Measurements from ENCODE around the gene CCR3. TPM values are rescaled to one million over a fixed set of nuclear protein-coding genes. Genes with fewer than 3 reads are reported as not detected.

The CCR3 gene
- total RNA-seq (not detected), polyA plus RNA-seq (ENCODE audit: insufficient read depth, low read depth, low replicate concordance) (not detected)
- long read RNA-seq, donor 1, result 0 reads
- long read RNA-seq, donor 2, result 0 reads
- long read RNA-seq, donor 3, result 0 reads
- long read RNA-seq, donor 4, result 0 reads
- long read RNA-seq, donor 5, result 0 reads
- long read RNA-seq, donor 6, result 0 reads
- long read RNA-seq, donor 7, result 0 reads
- long read RNA-seq, donor 8, result 0 reads
- long read RNA-seq, donor 9, result 0 reads
- long read RNA-seq, donor 10, result 0 reads

- H3K36me3 ChIP-seq (ENCODE audit: control insufficient read depth in 2 of 3, insufficient read depth in 3 of 3, low read length in 3 of 3), result no peaks in the 10 kb centered on the region
- no peak within 1 kb of the TSS for H3K9ac ChIP-seq (ENCODE audit: low read length in 3 of 3)
- intact Hi-C loops (cut with DNase I), result no loop called here
- no peaks in the 10 kb centered on the region for H3K9me3 ChIP-seq (ENCODE audit: control insufficient read depth in 2 of 3, insufficient read depth in 1 of 3, low read length in 3 of 3)
- TF ChIP-seq CTCF (IDR thresholded peaks at IDR 0.05; ENCODE audit: borderline replicate concordance, extremely low read depth, insufficient read depth), result no peak
- H3K27ac ChIP-seq (ENCODE audit: low read depth in 2 of 2, low read length in 2 of 2), result no peak within 1 kb of the TSS
- DNase-seq (no peak), FAIRE-seq (no peak)
- no peaks in the 10 kb centered on the region for H3K27me3 ChIP-seq (ENCODE audit: control insufficient read depth, insufficient read depth, low read length)
- H3K4me1 ChIP-seq (ENCODE audit: control insufficient read depth in 2 of 3, insufficient read depth in 2 of 3, low read depth in 1 of 3, low read length in 3 of 3), result no peaks in the 10 kb centered on the region
- H3K4me3 ChIP-seq (ENCODE audit: low read length in 3 of 3), result no peak within 1 kb of the TSS
These were observed at the start of gene CCR3 for GRCh38 chr3:46242120-46242519. TSS of gene CCR3 (plus strand) at chr3:46242460. CDS start at chr3:46265159, 22,699 bp downstream.

GRCh38 chr3:46192939-46193338, 49.3 kb upstream of the CCR3 start:
- H3K4me3 ChIP-seq (ENCODE audit: low read length in 3 of 3), result no peak overlapping the region
- H3K27me3 ChIP-seq (ENCODE audit: control insufficient read depth, insufficient read depth, low read length), result no peaks in the 10 kb centered on the region
- intact Hi-C loops (cut with DNase I), result no loop called here
- TF ChIP-seq CTCF (IDR thresholded peaks at IDR 0.05; ENCODE audit: borderline replicate concordance, extremely low read depth, insufficient read depth), result no peak
- H3K4me1 ChIP-seq (ENCODE audit: control insufficient read depth in 2 of 3, insufficient read depth in 2 of 3, low read depth in 1 of 3, low read length in 3 of 3), result no peaks in the 10 kb centered on the region
- peaks cover 0 to 10% (median 6%) of the 10 kb centered on the region in 3 donors for H3K9me3 ChIP-seq (ENCODE audit: control insufficient read depth in 2 of 3, insufficient read depth in 1 of 3, low read length in 3 of 3)
- FAIRE-seq (no peak), DNase-seq (no peak)
- H3K36me3 ChIP-seq (ENCODE audit: control insufficient read depth in 2 of 3, insufficient read depth in 3 of 3, low read length in 3 of 3), result no peaks in the 10 kb centered on the region
- H3K9ac ChIP-seq (ENCODE audit: low read length in 3 of 3), result no peak overlapping the region
- no peak overlapping the region for H3K27ac ChIP-seq (ENCODE audit: low read depth in 2 of 2, low read length in 2 of 2)

- DNase-seq (no peak), FAIRE-seq (no peak)
- Histone ChIP-seq H3K9me3 (ENCODE audit: control insufficient read depth in 2 of 3, insufficient read depth in 1 of 3, low read length in 3 of 3) (peaks cover 0 to 11% (median 6%) of the 10 kb centered on the region in 3 donors), H3K4me1 (ENCODE audit: control insufficient read depth in 2 of 3, insufficient read depth in 2 of 3, low read depth in 1 of 3, low read length in 3 of 3) (no peaks in the 10 kb centered on the region), H3K4me3 (ENCODE audit: low read length in 3 of 3) (no peak overlapping the region), H3K9ac (ENCODE audit: low read length in 3 of 3) (no peak overlapping the region), H3K36me3 (ENCODE audit: control insufficient read depth in 2 of 3, insufficient read depth in 3 of 3, low read length in 3 of 3) (no peaks in the 10 kb centered on the region), H3K27ac (ENCODE audit: low read depth in 2 of 2, low read length in 2 of 2) (no peak overlapping the region), H3K27me3 (ENCODE audit: control insufficient read depth, insufficient read depth, low read length) (no peaks in the 10 kb centered on the region)
- intact Hi-C loops (cut with DNase I), result no loop called here
- TF ChIP-seq CTCF (IDR thresholded peaks at IDR 0.05; ENCODE audit: borderline replicate concordance, extremely low read depth, insufficient read depth), result no peak
These were observed 48.8 kb upstream of the CCR3 start for GRCh38 chr3:46193436-46193835.

Data from kidney (tissue), 22 donors.